ENCODE results near the gene ZNF558.

- TF ChIP-seq TAF1 (IDR thresholded peaks at IDR 0.05; ENCODE audit: borderline replicate concordance, low read depth, low read length) (no peak), POLR2A (IDR thresholded peaks at IDR 0.05; ENCODE audit: low read depth, low read length) (no peak)
Observed at GRCh38 chr19:8821748-8822241, 10.3 kb downstream of the ZNF558 start.
